ENCODE data around the gene SNAP23. TPM values are rescaled to one million over a fixed set of nuclear protein-coding genes. Genes with fewer than 3 reads are reported as not detected.

The SNAP23 gene
- total RNA-seq, 1 experiment from 2014 or later, result 92.2 TPM

GRCh38 chr15:42507514-42507913, 12.1 kb downstream of the SNAP23 start:
- no peaks in the 10 kb centered on the region for H3K4me1 Mint-ChIP-seq (ENCODE audit: low read depth, unreplicated experiment)
- no peaks in the 10 kb centered on the region for H3K36me3 ChIP-seq (ENCODE audit: control insufficient read depth, insufficient read depth, low read length)
- no peaks in the 10 kb centered on the region for H3K27me3 ChIP-seq (replicated peaks; ENCODE audit: control insufficient read depth, insufficient read depth, low read length)
- no peaks in the 10 kb centered on the region for H3K9me3 Mint-ChIP-seq (ENCODE audit: unreplicated experiment)
- H3K27ac Mint-ChIP-seq (ENCODE audit: unreplicated experiment), result no peak overlapping the region
- ChIA-PET POLR2A (no interaction called here), CTCF (no interaction called here)
- BruUV-seq (replicated peaks), result no TSS peak
- TF ChIP-seq CTCF (IDR thresholded peaks at IDR 0.05; ENCODE audit: insufficient read depth in 1 of 2, low read depth in 1 of 2, low read length in 1 of 2, severe bottlenecking in 1 of 2, unreplicated experiment in 1 of 2), result no peak
- no peak for DNase-seq
- peaks cover 19% of the 10 kb centered on the region for H3K36me3 Mint-ChIP-seq (ENCODE audit: insufficient read depth, unreplicated experiment)
- H3K4me3 Mint-ChIP-seq (ENCODE audit: unreplicated experiment), result no peak overlapping the region
- intact Hi-C loops (cut with micrococcal nuclease; ENCODE audit: unreplicated experiment), result no loop called here
- 0 out of 2 replicates have a peak, but pooled peaks cover 6% of the 10 kb centered on the region for H3K4me1 ChIP-seq
- H3K27me3 Mint-ChIP-seq (ENCODE audit: insufficient read depth, unreplicated experiment), result no peaks in the 10 kb centered on the region
- H3K4me3 ChIP-seq (ENCODE audit: low read depth, low read length), result no peak overlapping the region
- no peaks in the 10 kb centered on the region for H3K9me3 ChIP-seq

- H3K27me3 ChIP-seq (replicated peaks; ENCODE audit: control insufficient read depth, insufficient read depth, low read length), result no peaks in the 10 kb centered on the region
- Mint-ChIP-seq H3K4me1 (ENCODE audit: low read depth, unreplicated experiment) (no peaks in the 10 kb centered on the region), H3K27ac (ENCODE audit: unreplicated experiment) (no peak overlapping the region), H3K9me3 (ENCODE audit: unreplicated experiment) (no peaks in the 10 kb centered on the region), H3K4me3 (ENCODE audit: unreplicated experiment) (no peak overlapping the region), H3K27me3 (ENCODE audit: insufficient read depth, unreplicated experiment) (no peaks in the 10 kb centered on the region), H3K36me3 (ENCODE audit: insufficient read depth, unreplicated experiment) (peaks cover 19% of the 10 kb centered on the region)
- H3K36me3 ChIP-seq (ENCODE audit: control insufficient read depth, insufficient read depth, low read length), result no peaks in the 10 kb centered on the region
- POLR2A ChIA-PET, result no interaction called here
- DNase-seq, result no peak
- TF ChIP-seq CTCF (IDR thresholded peaks at IDR 0.05; ENCODE audit: insufficient read depth in 1 of 2, low read depth in 1 of 2, low read length in 1 of 2, severe bottlenecking in 1 of 2, unreplicated experiment in 1 of 2), result no peak
- no peaks in the 10 kb centered on the region for H3K9me3 ChIP-seq
- no peak overlapping the region for H3K4me3 ChIP-seq (ENCODE audit: low read depth, low read length)
- no TSS peak for BruUV-seq (replicated peaks)
- H3K4me1 ChIP-seq, result 0 out of 2 replicates have a peak, but pooled peaks cover 6% of the 10 kb centered on the region
- intact Hi-C loops (cut with micrococcal nuclease; ENCODE audit: unreplicated experiment), result no loop called here
- CTCF ChIA-PET, result no interaction called here
Measured at GRCh38 chr15:42508263-42508690, 12.8 kb downstream of the SNAP23 start.

GRCh38 chr15:42510258-42511006, 15.0 kb downstream of the SNAP23 start:
- intact Hi-C loops (cut with micrococcal nuclease; ENCODE audit: unreplicated experiment), result no loop called here

More at GRCh38 chr15:42510258-42511006, 15.0 kb downstream of the SNAP23 start:
- H3K4me1 ChIP-seq, result 0 out of 2 replicates have a peak, but pooled peaks cover 6% of the 10 kb centered on the region
- H3K9me3 ChIP-seq, result no peaks in the 10 kb centered on the region
- no peak overlapping the region for H3K4me3 ChIP-seq (ENCODE audit: low read depth, low read length)
- no peaks in the 10 kb centered on the region for H3K27me3 Mint-ChIP-seq (ENCODE audit: insufficient read depth, unreplicated experiment)
- no peaks in the 10 kb centered on the region for H3K27me3 ChIP-seq (replicated peaks; ENCODE audit: control insufficient read depth, insufficient read depth, low read length)
- peaks cover 35% of the 10 kb centered on the region for H3K36me3 Mint-ChIP-seq (ENCODE audit: insufficient read depth, unreplicated experiment)
- H3K4me3 Mint-ChIP-seq (ENCODE audit: unreplicated experiment), result no peak overlapping the region
- ChIA-PET CTCF (no interaction called here), POLR2A (interaction anchor here (0.5 kb wide), 1 partner anchor 19 kb away, joined by 3 read pairs; the partner anchor contains the start of gene ZNF106)
- no peak for TF ChIP-seq CTCF (IDR thresholded peaks at IDR 0.05; ENCODE audit: insufficient read depth in 1 of 2, low read depth in 1 of 2, low read length in 1 of 2, severe bottlenecking in 1 of 2, unreplicated experiment in 1 of 2)
- no peaks in the 10 kb centered on the region for H3K4me1 Mint-ChIP-seq (ENCODE audit: low read depth, unreplicated experiment)
- no peak for DNase-seq
- no peak overlapping the region for H3K27ac Mint-ChIP-seq (ENCODE audit: unreplicated experiment)
- H3K36me3 ChIP-seq (ENCODE audit: control insufficient read depth, insufficient read depth, low read length), result no peaks in the 10 kb centered on the region
- no peaks in the 10 kb centered on the region for H3K9me3 Mint-ChIP-seq (ENCODE audit: unreplicated experiment)
- BruUV-seq (replicated peaks), result no TSS peak

Measured in Caco-2 (cell line).